Measurements from ENCODE around the gene DPYSL3. TPM values are rescaled to one million over a fixed set of nuclear protein-coding genes. Genes with fewer than 3 reads are reported as not detected.
"Not testable (repeated sequence)": the region's sequence is repeated elsewhere in the genome, so short reads cannot be mapped to it uniquely, and the experiment has no call there.

Gene DPYSL3
- total RNA-seq (254 TPM), polyA plus RNA-seq (287 TPM)

DNA sequence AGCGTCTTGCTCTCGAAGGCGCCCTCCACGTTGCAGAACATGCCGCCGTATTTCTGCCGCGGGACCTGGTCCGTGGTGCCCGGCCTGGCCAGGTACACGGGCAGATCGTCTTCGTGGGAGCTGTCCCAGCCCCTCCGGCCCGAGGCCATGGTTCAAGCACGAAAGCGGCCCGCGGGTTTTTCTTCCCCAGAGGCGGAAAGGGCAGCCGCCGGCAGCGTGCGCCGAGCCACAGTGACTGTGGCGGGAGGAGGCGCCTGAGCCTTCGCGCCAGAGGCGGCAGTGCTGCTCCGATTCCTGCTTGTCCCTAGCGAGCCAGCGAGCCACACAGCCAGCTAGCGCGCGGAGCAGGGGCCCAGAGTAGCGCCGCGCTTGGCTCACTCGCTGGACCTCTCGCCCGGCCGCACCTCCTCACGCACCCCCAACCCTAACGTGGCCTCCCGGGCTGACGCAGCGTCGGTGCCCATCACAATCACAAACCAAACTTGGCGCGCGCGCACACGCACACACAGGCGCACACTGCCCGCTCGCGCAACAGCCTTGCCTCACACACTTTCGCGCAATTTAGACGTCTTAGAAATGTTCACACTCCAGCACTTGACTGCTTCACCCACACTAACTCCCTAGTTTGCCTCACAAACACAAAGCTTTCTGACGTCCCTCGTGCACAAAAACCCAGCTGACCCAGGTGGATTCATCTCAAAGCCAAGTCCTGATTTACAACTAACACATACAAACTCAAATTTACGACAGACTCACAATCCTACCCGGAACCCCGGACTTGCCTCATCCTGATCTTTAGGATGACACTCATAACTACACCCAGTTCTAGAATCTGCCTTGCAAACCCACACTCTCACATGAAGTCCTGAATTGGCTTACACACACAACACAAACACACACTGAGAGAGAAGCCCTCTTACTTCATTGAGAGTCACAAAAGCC lies at the start of gene DPYSL3:
DPYSL3 (minus strand) TSS at position 359 of the 942 bp plus-strand sequence; CDS start at position 149, 210 bp downstream.
- 1% methylated on average over 66 of the region's 66 CpGs for WGBS
- Histone ChIP-seq H3K4me3 (ENCODE audit: low read depth, low read length) (peak within 1 kb of the TSS; percentile 52), H3K4me1 (ENCODE audit: insufficient read depth) (peaks cover 1% of the 10 kb centered on the region), H3K36me3 (ENCODE audit: insufficient read depth) (no peaks in the 10 kb centered on the region), H3K27ac (ENCODE audit: low read depth) (peak within 1 kb of the TSS; percentile 76)
- DNase-seq (ENCODE audit: extremely low spot score): no peak

DNA sequence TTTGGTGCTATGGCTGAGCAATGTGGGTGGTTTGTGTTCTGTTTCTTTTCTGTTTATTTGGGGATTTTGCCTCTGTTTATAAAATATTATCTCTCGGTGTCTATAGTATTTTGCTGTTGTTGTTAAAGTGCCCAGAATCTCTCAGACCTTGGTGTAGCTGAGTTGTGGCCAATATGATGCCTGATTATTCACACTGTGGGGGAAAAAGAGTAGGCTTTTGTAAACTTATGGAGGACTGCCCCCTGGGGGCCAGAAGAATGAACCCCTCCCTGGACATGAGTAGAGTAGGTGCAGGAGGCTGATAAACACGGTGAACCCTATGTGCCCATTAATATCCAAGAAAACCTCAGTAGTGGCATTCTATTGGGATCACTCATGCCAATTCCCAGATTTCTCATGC lies 49.0 kb upstream of the DPYSL3 start:
- WGBS: 9% methylated on average over 2 of the region's 2 CpGs
- no peak for DNase-seq (ENCODE audit: extremely low spot score)

DNA sequence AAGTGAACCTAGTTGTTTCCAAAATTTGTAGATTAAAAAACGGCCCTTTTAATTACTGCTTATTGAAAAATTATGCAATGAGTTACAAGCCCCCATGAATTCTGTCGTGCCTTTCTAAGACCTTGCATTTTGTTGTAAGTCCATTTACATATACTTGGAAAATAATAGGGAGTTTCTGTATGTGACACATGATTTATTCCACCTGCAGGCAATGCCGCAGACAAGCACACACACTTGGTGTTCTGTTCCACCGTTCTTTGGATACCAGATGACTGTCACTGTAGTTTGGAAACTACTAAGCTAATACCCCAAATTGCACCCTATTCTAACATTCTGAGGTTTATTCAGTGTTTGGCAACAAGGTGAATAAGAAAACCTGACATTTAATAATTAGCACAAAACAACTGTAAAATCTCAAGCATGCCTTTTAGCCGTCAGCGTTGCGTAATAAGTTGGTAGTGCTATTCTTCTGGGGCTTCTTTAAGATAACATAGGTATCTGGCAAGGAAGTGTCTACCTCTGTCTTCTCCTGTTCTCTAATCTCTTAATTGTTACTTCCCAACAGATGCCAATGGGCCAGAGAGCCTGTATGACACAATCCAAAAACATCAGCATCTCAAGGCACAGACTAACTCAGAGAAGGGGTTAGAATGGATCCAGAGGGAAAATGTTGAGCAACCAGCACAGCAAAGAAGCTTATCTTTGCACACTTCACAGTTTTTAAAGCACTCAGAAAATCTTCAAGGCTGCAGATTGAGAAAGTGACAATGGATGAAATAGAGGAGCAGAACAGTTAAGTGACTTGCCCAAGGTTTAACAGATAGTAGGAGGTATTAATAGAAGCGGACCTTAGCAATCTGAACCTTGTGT lies 48.2 kb upstream of the DPYSL3 start:
- Histone ChIP-seq H3K4me3 (ENCODE audit: low read depth, low read length) (no peak overlapping the region), H3K4me1 (ENCODE audit: insufficient read depth) (no peaks in the 10 kb centered on the region), H3K27ac (ENCODE audit: low read depth) (no peak overlapping the region), H3K36me3 (ENCODE audit: insufficient read depth) (no peaks in the 10 kb centered on the region)
- DNase-seq (ENCODE audit: extremely low spot score): no peak
- WGBS: 45% methylated on average over 8 of the region's 8 CpGs

More for the DNA sequence above, 49.0 kb upstream of the DPYSL3 start:
- Histone ChIP-seq H3K4me1 (ENCODE audit: insufficient read depth) (no peaks in the 10 kb centered on the region), H3K4me3 (ENCODE audit: low read depth, low read length) (no peak overlapping the region), H3K27ac (ENCODE audit: low read depth) (no peak overlapping the region), H3K36me3 (ENCODE audit: insufficient read depth) (no peaks in the 10 kb centered on the region)

DNA sequence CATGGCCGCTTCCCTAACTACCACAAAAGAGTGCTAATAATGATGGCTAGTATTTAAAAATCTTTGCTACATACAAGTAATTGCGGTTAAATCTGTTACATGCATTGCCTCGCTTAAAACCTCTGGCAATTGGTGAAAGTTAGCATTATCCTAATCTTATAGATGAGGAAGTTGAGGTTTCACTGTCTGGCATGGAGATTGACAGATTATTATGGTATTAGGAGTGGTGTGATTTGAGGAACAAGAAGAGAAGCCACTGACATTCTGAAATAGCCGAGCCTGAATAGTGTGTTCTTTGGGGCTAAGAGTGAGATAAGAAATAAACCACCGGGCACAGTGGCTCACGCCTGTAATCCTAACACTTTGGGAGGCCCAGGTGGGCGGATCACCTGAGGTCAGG lies 45.3 kb upstream of the DPYSL3 start:
- Histone ChIP-seq H3K4me1 (ENCODE audit: insufficient read depth) (no peaks in the 10 kb centered on the region), H3K27ac (ENCODE audit: low read depth) (peak overlapping the region; percentile 59), H3K36me3 (ENCODE audit: insufficient read depth) (no peaks in the 10 kb centered on the region), H3K4me3 (ENCODE audit: low read depth, low read length) (no peak overlapping the region)
- no peak for DNase-seq (ENCODE audit: extremely low spot score)
- WGBS: 61% methylated on average over 7 of the region's 7 CpGs

DNA sequence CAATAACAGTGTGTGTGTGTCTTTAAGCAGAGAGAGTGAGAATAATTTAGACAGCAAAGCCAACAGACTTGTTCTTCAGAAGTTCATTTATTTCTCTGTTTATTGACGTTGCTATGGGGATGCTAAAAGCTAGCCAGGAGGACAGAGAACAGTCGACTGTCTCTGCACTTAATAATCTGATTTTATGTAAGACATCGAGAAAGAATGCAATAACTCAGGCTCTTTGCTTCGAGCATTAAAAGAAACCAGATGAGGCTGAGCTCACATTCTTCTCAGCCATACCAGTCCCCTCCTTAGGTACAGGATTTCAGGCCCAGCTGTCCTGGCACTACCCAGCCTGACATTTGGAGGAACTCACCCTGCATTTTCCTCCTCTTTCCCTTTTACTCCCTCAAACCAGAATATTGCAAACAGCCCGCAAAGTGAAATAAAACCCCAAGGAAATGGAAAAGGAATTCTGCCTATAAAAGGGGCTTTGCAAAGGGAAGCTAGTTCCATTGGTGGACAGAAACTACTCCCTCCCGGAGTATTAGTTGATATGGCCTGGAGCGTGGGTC lies 44.5 kb upstream of the DPYSL3 start:
- peak overlapping the region; percentile 76 for H3K27ac ChIP-seq (ENCODE audit: low read depth)
- H3K4me3 ChIP-seq (ENCODE audit: low read depth, low read length): peak overlapping the region; percentile 24
- peak; percentile 93 for DNase-seq (ENCODE audit: extremely low spot score)
- H3K4me1 ChIP-seq (ENCODE audit: insufficient read depth): no peaks in the 10 kb centered on the region
- WGBS: 11% methylated on average over 7 of the region's 7 CpGs
- H3K36me3 ChIP-seq (ENCODE audit: insufficient read depth): no peaks in the 10 kb centered on the region

DNA sequence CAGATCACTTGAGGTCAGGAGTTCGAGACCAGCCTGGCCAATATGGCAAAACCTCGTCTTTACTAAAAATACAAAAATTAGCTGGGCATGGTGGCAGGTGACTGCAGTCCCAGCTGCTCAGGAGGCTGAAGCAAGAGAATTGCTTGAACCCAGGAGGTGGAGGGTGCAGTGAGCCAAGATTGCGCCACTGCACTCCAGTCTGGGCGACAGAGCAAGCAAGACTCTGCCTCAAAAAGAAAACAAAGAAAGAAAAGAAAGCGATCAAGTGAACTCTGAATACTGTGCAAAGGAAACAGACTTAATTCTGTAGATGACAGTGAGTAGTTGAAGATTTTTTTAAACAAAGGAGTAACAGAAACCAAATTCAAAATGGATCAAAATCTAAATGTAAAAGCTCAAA lies 43.9 kb upstream of the DPYSL3 start:
- H3K4me3 ChIP-seq (ENCODE audit: low read depth, low read length): peak overlapping the region; percentile 24
- 37% methylated on average over 5 of the region's 5 CpGs for WGBS
- H3K27ac ChIP-seq (ENCODE audit: low read depth): peak overlapping the region; percentile 76
- DNase-seq (ENCODE audit: extremely low spot score); H3K4me1 ChIP-seq (ENCODE audit: insufficient read depth); H3K36me3 ChIP-seq (ENCODE audit: insufficient read depth): not testable (repeated sequence)

DNA sequence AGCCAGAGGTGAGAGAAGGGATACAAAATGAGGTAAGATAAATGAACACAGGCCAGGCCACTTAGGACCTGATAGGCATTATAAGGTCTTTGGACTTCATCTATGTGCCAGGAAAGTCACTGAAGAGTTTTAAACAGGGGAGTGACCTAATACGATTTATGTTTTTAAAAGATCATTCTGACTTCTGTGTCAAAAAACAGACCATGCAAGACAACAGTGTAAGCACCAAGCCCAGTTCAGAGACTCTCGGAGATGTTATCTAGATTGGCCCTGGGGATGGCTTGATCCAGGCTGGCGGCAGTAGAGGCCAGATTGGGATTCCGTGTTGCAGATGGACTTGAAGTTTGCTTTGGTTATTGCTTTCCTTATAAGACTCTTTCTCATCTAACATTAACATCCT lies 43.0 kb upstream of the DPYSL3 start:
- WGBS: 42% methylated on average over 4 of the region's 4 CpGs
- Histone ChIP-seq H3K4me1 (ENCODE audit: insufficient read depth) (no peaks in the 10 kb centered on the region), H3K27ac (ENCODE audit: low read depth) (no peak overlapping the region), H3K36me3 (ENCODE audit: insufficient read depth) (no peaks in the 10 kb centered on the region), H3K4me3 (ENCODE audit: low read depth, low read length) (no peak overlapping the region)
- no peak for DNase-seq (ENCODE audit: extremely low spot score)

DNA sequence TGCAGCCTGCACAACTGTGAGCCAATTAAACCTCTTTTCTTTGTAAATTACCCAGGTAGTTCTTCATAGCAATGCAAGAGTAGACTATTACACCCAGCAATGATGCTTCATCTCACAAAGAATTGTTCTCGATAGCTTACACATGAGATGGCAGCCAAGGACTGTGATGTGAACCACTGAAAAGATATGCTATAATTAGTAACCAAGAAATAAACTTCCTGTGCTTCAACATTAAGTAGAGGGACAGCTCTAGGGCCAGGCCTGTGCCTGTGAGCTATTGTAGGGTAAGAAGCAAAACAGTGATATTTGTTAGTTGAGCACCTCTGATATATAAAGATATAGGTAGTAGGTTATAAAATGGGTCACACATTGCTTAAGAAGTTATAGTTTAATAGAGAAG lies 41.8 kb upstream of the DPYSL3 start:
- 36% methylated on average over 1 of the region's 1 CpG for WGBS
- Histone ChIP-seq H3K4me1 (ENCODE audit: insufficient read depth) (no peaks in the 10 kb centered on the region), H3K27ac (ENCODE audit: low read depth) (no peak overlapping the region), H3K36me3 (ENCODE audit: insufficient read depth) (no peaks in the 10 kb centered on the region), H3K4me3 (ENCODE audit: low read depth, low read length) (no peak overlapping the region)
- no peak for DNase-seq (ENCODE audit: extremely low spot score)

DNA sequence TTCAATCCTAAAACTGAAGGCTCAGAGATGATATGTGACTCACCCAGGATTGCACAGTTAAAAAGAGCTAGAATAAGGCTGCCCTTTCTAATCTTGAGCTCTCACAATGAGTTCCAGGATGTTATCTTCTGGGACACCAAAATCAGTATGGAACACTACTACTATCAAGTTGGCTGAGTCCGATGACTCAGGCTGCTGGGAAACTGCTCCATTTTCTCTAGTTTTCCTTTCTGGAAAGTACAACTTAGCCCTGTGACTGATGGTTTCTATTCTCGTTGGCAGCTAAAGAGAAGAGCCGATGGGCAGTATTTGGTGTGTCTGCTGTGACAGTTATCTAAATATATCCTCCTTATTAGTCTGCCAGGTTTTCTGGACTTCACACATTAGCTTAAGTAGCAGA lies 37.9 kb upstream of the DPYSL3 start:
- H3K4me1 ChIP-seq (ENCODE audit: insufficient read depth): no peaks in the 10 kb centered on the region
- no peak overlapping the region for H3K4me3 ChIP-seq (ENCODE audit: low read depth, low read length)
- H3K27ac ChIP-seq (ENCODE audit: low read depth): no peak overlapping the region
- DNase-seq (ENCODE audit: extremely low spot score): no peak
- WGBS: 36% methylated on average over 3 of the region's 3 CpGs
- no peaks in the 10 kb centered on the region for H3K36me3 ChIP-seq (ENCODE audit: insufficient read depth)

DNA sequence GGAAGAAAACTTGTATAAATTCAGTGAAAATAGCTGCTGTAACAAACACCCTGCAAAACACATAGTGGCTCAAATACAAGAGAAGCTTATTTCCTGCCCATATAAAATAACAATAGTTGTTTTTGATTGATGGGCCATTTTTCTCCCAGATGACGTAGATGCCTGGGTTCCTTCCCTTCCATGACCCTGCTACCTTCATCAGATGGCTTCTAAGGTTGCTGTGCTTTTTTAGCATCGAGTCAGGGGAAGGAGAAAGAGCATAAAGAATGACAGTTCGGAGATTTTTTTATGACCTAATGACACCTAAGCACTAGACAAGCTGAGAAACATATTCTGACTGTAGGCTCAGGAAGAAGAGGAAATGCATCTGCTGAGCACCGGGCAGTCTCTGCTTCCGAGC lies 34.7 kb upstream of the DPYSL3 start:
- H3K27ac ChIP-seq (ENCODE audit: low read depth): no peak overlapping the region
- no peaks in the 10 kb centered on the region for H3K36me3 ChIP-seq (ENCODE audit: insufficient read depth)
- no peak overlapping the region for H3K4me3 ChIP-seq (ENCODE audit: low read depth, low read length)
- 67% methylated on average over 5 of the region's 5 CpGs for WGBS
- DNase-seq (ENCODE audit: extremely low spot score): no peak
- H3K4me1 ChIP-seq (ENCODE audit: insufficient read depth): no peaks in the 10 kb centered on the region

DNA sequence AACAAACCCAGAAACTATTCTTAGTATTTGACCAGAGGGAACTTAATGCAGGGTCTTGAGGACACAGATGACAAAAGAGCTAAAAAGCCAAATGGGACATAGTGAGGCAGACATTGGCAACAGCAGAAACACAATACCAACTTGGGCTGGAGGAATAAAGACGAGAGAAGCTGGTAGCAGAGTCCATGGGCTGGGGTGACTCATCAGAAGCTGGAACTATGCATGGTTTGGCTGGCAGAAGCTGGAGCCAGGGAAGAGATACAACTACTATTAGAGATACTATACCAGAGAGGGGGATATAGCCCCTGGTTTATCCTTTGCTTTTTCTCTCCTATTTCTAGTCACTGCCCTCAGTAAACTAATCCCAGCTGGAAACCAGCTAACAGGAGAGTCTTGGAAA lies 29.2 kb upstream of the DPYSL3 start:
- DNase-seq (ENCODE audit: extremely low spot score): no peak
- H3K27ac ChIP-seq (ENCODE audit: low read depth): no peak overlapping the region
- 34% methylated on average over 1 of the region's 1 CpG for WGBS
- no peaks in the 10 kb centered on the region for H3K4me1 ChIP-seq (ENCODE audit: insufficient read depth)
- no peaks in the 10 kb centered on the region for H3K36me3 ChIP-seq (ENCODE audit: insufficient read depth)
- no peak overlapping the region for H3K4me3 ChIP-seq (ENCODE audit: low read depth, low read length)

DNA sequence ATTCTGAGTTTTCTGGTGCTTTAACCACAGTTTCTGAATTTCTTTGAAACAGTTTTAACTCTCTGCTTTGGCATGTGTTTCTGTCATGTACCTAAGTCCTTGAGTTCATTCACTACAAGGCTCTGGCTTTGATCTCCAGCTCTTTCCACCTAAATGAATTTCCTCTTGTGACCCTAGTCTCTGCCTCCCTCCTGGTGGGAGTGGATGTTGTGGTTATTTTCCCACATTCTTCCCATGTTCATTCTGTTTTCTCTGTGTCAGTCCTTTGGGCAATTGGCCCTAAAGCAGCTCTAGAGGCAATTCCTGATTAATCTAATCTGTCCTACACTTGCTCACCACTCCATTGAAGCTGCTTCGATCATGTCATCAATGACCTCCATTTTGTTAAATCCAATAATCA lies 28.4 kb upstream of the DPYSL3 start:
- WGBS: 95% methylated on average over 1 of the region's 1 CpG
- Histone ChIP-seq H3K36me3 (ENCODE audit: insufficient read depth) (no peaks in the 10 kb centered on the region), H3K4me1 (ENCODE audit: insufficient read depth) (no peaks in the 10 kb centered on the region), H3K4me3 (ENCODE audit: low read depth, low read length) (no peak overlapping the region), H3K27ac (ENCODE audit: low read depth) (no peak overlapping the region)
- DNase-seq (ENCODE audit: extremely low spot score): no peak

DNA sequence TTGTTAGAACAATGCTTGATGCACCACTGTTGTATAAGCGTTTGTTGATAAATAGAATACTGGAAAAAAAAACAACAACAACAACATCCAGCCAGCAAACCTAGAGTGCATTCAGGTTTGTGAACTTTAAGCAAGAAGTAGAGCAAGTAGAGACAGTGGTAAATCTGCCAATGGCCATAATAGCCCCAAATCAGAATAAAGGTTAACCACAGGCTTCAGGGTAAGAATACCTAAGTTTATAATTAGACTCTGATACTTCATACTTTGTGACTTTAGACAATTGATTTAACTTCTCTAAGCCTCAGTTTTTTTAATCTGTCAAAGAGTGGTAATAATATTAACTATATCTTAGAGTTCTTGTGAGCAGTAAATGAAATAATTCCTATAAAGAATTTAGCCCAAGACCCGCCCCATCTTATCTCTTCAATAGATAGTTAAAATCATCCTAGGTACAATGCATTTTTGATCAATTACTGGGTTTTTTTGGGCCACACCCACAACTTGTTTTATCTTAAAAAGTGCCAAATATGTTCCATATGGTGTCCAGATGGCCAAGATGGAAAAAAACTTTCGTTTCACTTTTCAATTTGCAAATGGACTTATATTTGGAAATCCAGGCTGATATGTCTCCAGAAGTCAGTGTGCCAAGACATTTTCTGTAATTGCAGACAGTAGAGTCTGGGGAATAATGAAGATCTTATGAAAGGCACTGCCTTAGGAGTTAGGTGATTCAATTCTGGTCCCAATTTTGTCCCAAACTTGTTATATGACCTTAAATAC lies 24.5 kb upstream of the DPYSL3 start:
- no peak for DNase-seq (ENCODE audit: extremely low spot score)
- H3K27ac ChIP-seq (ENCODE audit: low read depth): no peak overlapping the region

More for the DNA sequence above, 24.5 kb upstream of the DPYSL3 start:
- WGBS: 64% methylated on average over 3 of the region's 3 CpGs
- Histone ChIP-seq H3K4me1 (ENCODE audit: insufficient read depth) (no peaks in the 10 kb centered on the region), H3K36me3 (ENCODE audit: insufficient read depth) (no peaks in the 10 kb centered on the region), H3K4me3 (ENCODE audit: low read depth, low read length) (no peak overlapping the region)
